Tibial artery (tissue), 4 donors: Measurements from ENCODE around the gene VSX2.
"Not testable (repeated sequence)": the region's sequence is repeated elsewhere in the genome, so short reads cannot be mapped to it uniquely, and the experiment has no call there.

Experiments used
- DNase-seq, 2 donors: peaks; one replicate each; pipeline ENCODE4 v3.0.0-alpha.2; 2019
- H3K27ac ChIP-seq, 2 donors: fragments of 200-600 bp; sonication (generic) in 1 of 2; 1 replicate in 1 of 2; 2 replicates in 1 of 2; pipeline ENCODE4 v1.5.1; 2018 to 2019; ENCODE audit warnings: mild to moderate bottlenecking in 1 of 2
- H3K27me3 ChIP-seq, 2 donors: fragments of 200-600 bp; sonication (generic) in 1 of 2; one replicate each; pipeline versions ENCODE4 v1.5.1 to v1.6.0; 2016 to 2019
- H3K36me3 ChIP-seq, 3 donors: fragments of 200-600 bp; sonication (generic) in 2 of 3; one replicate each; pipeline ENCODE4 v1.5.1; 2016 to 2019; ENCODE audit warnings: mild to moderate bottlenecking in 2 of 3
- H3K4me1 ChIP-seq, 4 donors: fragments of 200-600 bp; sonication (generic) in 2 of 4; 1 replicate in 3 of 4; 2 replicates in 1 of 4; pipeline ENCODE4 v1.5.1; 2016 to 2019
- H3K4me3 ChIP-seq, 2 donors: fragments of 200-600 bp; sonication (generic) in 1 of 2; 1 replicate in 1 of 2; 2 replicates in 1 of 2; pipeline ENCODE4 v1.5.1; 2018 to 2019; ENCODE audit warnings: mild to moderate bottlenecking in 2 of 2
- H3K9me3 ChIP-seq, 3 donors: fragments of 200-600 bp; sonication (generic) in 1 of 3; one replicate each; pipeline ENCODE4 v1.5.1; 2016 to 2019
- CTCF ChIP-seq, 2 experiments: fragments of 200-600 bp in 1 of 2; fragments of 450-650 bp in 1 of 2; IDR thresholded peaks; one replicate each; pipeline ENCODE4 v1.5.1; 2017 to 2019; ENCODE audit warnings: antibody characterized with exemption in 2 of 2, mild to moderate bottlenecking in 1 of 2, moderate library complexity in 1 of 2
- intact Hi-C: fragments of 100-400 bp; cut with DNase I; formaldehyde crosslinking; loops from one replicate; pipeline ENCODE4 v1.15.0; 2023; ENCODE audit warnings: low total_unique reads

Gene VSX2

GRCh38 chr14:74262076-74262475, 22.8 kb downstream of the VSX2 start:
- no peak for TF ChIP-seq CTCF (IDR thresholded peaks at IDR 0.05)

GRCh38 chr14:74263181-74263580, 23.9 kb downstream of the VSX2 start:
- peaks cover 0 to 5% (median 3%) of the 10 kb centered on the region in 4 donors for H3K4me1 ChIP-seq
- peaks cover 0 to 6% of the 10 kb centered on the region in 2 donors for H3K27me3 ChIP-seq
- no peaks in the 10 kb centered on the region for H3K9me3 ChIP-seq
- intact Hi-C loops: no loop called here
- H3K4me3 ChIP-seq: no peak overlapping the region
- no peak overlapping the region for H3K27ac ChIP-seq
- no peak for TF ChIP-seq CTCF (IDR thresholded peaks at IDR 0.05)
- no peak for DNase-seq
- no peaks in the 10 kb centered on the region for H3K36me3 ChIP-seq

More at GRCh38 chr14:74262076-74262475, 22.8 kb downstream of the VSX2 start:
- no peak for DNase-seq
- Histone ChIP-seq H3K9me3 (no peaks in the 10 kb centered on the region), H3K4me1 (peaks cover 0 to 16% (median 13%) of the 10 kb centered on the region in 4 donors), H3K4me3 (no peak overlapping the region), H3K36me3 (no peaks in the 10 kb centered on the region), H3K27ac (no peak overlapping the region), H3K27me3 (peaks cover 0 to 12% of the 10 kb centered on the region in 2 donors)
- intact Hi-C loops: no loop called here

GRCh38 chr14:74263921-74264320, 24.7 kb downstream of the VSX2 start:
- no peak for DNase-seq
- Histone ChIP-seq H3K27ac (no peak overlapping the region), H3K27me3 (peaks cover 0 to 2% of the 10 kb centered on the region in 2 donors), H3K9me3 (no peaks in the 10 kb centered on the region), H3K4me3 (no peak overlapping the region), H3K4me1 (no peaks in the 10 kb centered on the region), H3K36me3 (no peaks in the 10 kb centered on the region)
- TF ChIP-seq CTCF (IDR thresholded peaks at IDR 0.05): no peak
- intact Hi-C loops: no loop called here

- no peak for DNase-seq
- Histone ChIP-seq H3K4me3 (no peak overlapping the region), H3K36me3 (no peaks in the 10 kb centered on the region), H3K9me3 (no peaks in the 10 kb centered on the region), H3K4me1 (no peaks in the 10 kb centered on the region), H3K27me3 (peaks cover 0 to 2% of the 10 kb centered on the region in 2 donors), H3K27ac (no peak overlapping the region)
- intact Hi-C loops: no loop called here
- TF ChIP-seq CTCF (IDR thresholded peaks at IDR 0.05): no peak
These were observed 26.2 kb downstream of the VSX2 start for GRCh38 chr14:74265301-74265965.

- H3K27me3 ChIP-seq: peaks cover 0 to 2% of the 10 kb centered on the region in 2 donors
- no peaks in the 10 kb centered on the region for H3K4me1 ChIP-seq
- no peak overlapping the region for H3K27ac ChIP-seq
- no peak overlapping the region for H3K4me3 ChIP-seq
- DNase-seq: no peak
- no peak for TF ChIP-seq CTCF (IDR thresholded peaks at IDR 0.05)
- no peaks in the 10 kb centered on the region for H3K36me3 ChIP-seq
- intact Hi-C loops: no loop called here
- H3K9me3 ChIP-seq: no peaks in the 10 kb centered on the region
These were observed 28.3 kb downstream of the VSX2 start for GRCh38 chr14:74267588-74267987.

GRCh38 chr14:74270382-74271177, 31.3 kb downstream of the VSX2 start:
- H3K27ac ChIP-seq, H3K4me1 ChIP-seq: not testable (repeated sequence)

More at GRCh38 chr14:74270382-74271177, 31.3 kb downstream of the VSX2 start:
- H3K9me3 ChIP-seq, H3K36me3 ChIP-seq, H3K27me3 ChIP-seq, intact Hi-C loops, H3K4me3 ChIP-seq, DNase-seq: not testable (repeated sequence)
